ENCODE measurements around the gene MAP7D3.
"Not testable (repeated sequence)": the region's sequence is repeated elsewhere in the genome, so short reads cannot be mapped to it uniquely, and the experiment has no call there.

The MAP7D3 gene

GRCh38 chrX:136176399-136176825 is 74.8 kb downstream of the MAP7D3 start:
- DNase-seq: no peak

GRCh38 chrX:136171420-136171819 is 79.8 kb downstream of the MAP7D3 start:
- no peak for DNase-seq

GRCh38 chrX:136170139-136170800 is 80.9 kb downstream of the MAP7D3 start:
- no peak for DNase-seq

- DNase-seq: peak; percentile 70
Measured at GRCh38 chrX:136168929-136169735, 82.1 kb downstream of the MAP7D3 start.

- DNase-seq: not testable (repeated sequence)
Measured at GRCh38 chrX:136167989-136168388, 83.2 kb downstream of the MAP7D3 start.

GRCh38 chrX:136166221-136166855 is 84.9 kb downstream of the MAP7D3 start:
- no peak for DNase-seq

- DNase-seq: no peak
Measured at GRCh38 chrX:136165406-136165805, 85.8 kb downstream of the MAP7D3 start.

GRCh38 chrX:136163689-136164088 is 87.5 kb downstream of the MAP7D3 start:
- DNase-seq: no peak

Data from NCI-H2081 treated with DMSO at 0.1 percent for 48 hours (cell line).